Lower leg skin (tissue), 3 donors: ENCODE data around the gene MGLL.

Source experiments
- POLR2A ChIP-seq, 2 donors: fragments of 450-650 bp; IDR thresholded peaks; one replicate each; pipeline ENCODE4 v1.6.1; 2016 to 2017; ENCODE audit warnings: antibody characterized with exemption in 2 of 2, mild to moderate bottlenecking in 1 of 2, moderate library complexity in 1 of 2
- TF ChIP-seq, protein P1 (sequence below), 3 donors: fragments of 450-650 bp; IDR thresholded peaks; one replicate each; pipeline ENCODE4 v1.5.1; 2016; ENCODE audit warnings: antibody characterized with exemption in 3 of 3, mild to moderate bottlenecking in 3 of 3, moderate library complexity in 2 of 3

DNA sequence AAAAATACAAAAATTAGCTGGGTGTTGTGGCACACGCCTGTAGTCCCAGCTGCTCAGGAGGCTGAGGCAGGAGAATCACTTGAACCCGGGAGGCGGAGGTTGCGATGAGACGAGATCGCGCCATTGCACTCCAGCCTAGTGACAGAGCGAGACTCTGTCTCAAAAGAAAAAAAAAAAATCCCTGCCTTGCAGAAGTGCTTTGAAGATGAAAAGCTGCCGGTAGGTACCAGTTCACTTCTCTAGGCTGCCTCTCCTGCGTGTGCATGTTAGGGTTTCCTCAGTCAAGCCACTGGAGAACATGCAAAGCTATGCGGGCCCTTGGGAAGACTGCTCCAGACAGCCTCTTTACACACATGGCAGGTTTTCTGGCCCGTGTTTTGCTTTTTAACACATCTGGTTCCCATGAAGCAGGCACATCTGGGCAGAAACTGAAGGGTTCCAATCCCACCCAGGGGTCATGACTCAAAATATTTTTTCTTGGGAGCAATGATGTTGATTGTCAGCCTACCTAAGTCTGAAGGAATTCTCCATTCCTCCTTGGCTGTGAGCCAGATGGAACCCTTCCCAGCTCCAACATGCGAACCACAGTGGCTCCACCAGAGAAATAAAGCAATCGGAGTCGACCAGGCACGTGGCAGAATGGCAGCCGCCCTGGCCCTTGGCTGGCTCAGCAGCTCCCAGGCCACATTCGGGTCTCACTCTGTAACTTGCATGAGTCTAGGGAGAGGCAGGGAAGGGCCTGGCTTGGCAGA lies 29.6 kb downstream of the MGLL start:
- TF ChIP-seq POLR2A (IDR thresholded peaks at IDR 0.05) = no peak
- TF ChIP-seq, protein P1, sequence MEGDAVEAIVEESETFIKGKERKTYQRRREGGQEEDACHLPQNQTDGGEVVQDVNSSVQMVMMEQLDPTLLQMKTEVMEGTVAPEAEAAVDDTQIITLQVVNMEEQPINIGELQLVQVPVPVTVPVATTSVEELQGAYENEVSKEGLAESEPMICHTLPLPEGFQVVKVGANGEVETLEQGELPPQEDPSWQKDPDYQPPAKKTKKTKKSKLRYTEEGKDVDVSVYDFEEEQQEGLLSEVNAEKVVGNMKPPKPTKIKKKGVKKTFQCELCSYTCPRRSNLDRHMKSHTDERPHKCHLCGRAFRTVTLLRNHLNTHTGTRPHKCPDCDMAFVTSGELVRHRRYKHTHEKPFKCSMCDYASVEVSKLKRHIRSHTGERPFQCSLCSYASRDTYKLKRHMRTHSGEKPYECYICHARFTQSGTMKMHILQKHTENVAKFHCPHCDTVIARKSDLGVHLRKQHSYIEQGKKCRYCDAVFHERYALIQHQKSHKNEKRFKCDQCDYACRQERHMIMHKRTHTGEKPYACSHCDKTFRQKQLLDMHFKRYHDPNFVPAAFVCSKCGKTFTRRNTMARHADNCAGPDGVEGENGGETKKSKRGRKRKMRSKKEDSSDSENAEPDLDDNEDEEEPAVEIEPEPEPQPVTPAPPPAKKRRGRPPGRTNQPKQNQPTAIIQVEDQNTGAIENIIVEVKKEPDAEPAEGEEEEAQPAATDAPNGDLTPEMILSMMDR (IDR thresholded peaks at IDR 0.05) = no peak
